SJCRH30 (cell line): ENCODE measurements around the gene SBK1. TPM values are rescaled to one million over a fixed set of nuclear protein-coding genes. Genes with fewer than 3 reads are reported as not detected.

Experiments used
- DNase-seq, 2 experiments: peaks; one replicate each; pipeline ENCODE4 v3.0.0-alpha.2; 2015 to 2020
- H3K27ac ChIP-seq: fragments of 250-450 bp; sonication (Bioruptor Pico); 2 replicates; pipeline ENCODE4 v1.5.1; 2020; ENCODE audit warnings: mild to moderate bottlenecking, moderate library complexity
- H3K27me3 ChIP-seq: fragments of 250-450 bp; sonication (Bioruptor Pico); 2 replicates; pipeline ENCODE4 v1.5.1; 2020; ENCODE audit warnings: mild to moderate bottlenecking, moderate library complexity
- H3K36me3 ChIP-seq: fragments of 250-450 bp; sonication (Bioruptor Pico); 2 replicates; pipeline ENCODE4 v1.5.1; 2020; ENCODE audit warnings: mild to moderate bottlenecking, moderate library complexity
- H3K4me1 ChIP-seq: fragments of 250-450 bp; sonication (Bioruptor Pico); 2 replicates; pipeline ENCODE4 v1.5.1; 2020; ENCODE audit warnings: mild to moderate bottlenecking, moderate library complexity
- H3K4me3 ChIP-seq: fragments of 250-450 bp; sonication (Bioruptor Pico); 2 replicates; pipeline ENCODE4 v1.5.1; 2020; ENCODE audit warnings: mild to moderate bottlenecking, moderate library complexity
- H3K9me3 ChIP-seq: fragments of 250-450 bp; sonication (Bioruptor Pico); replicated peaks from 2 replicates; pipeline ENCODE4 v1.5.1; 2020; ENCODE audit warnings: mild to moderate bottlenecking, moderate library complexity
- total RNA-seq: library from RNA; depleted of rRNA; stranded (reverse); fragments of >200 nt; shearing (Covaris generic); gene quantifications from 2 replicates; pipeline ENCODE4 v1.2.3, GENCODE V29; 2014

SBK1 gene
- total RNA-seq, 1 experiment from 2014 or later, result 0.59 TPM

GRCh38 chr16:28292731-28293600 is 641 bp downstream of the SBK1 start:
- Histone ChIP-seq H3K27me3 (no peaks in the 10 kb centered on the region), H3K36me3 (no peaks in the 10 kb centered on the region), H3K9me3 (no peaks in the 10 kb centered on the region), H3K27ac (no peak overlapping the region), H3K4me3 (peak overlapping the region; percentile 60), H3K4me1 (no peaks in the 10 kb centered on the region)
- no peak for DNase-seq

- H3K4me3 ChIP-seq, result no peak overlapping the region
- H3K4me1 ChIP-seq, result no peaks in the 10 kb centered on the region
- no peaks in the 10 kb centered on the region for H3K36me3 ChIP-seq
- H3K27me3 ChIP-seq, result no peaks in the 10 kb centered on the region
- H3K9me3 ChIP-seq, result no peaks in the 10 kb centered on the region
- H3K27ac ChIP-seq, result no peak overlapping the region
- no peak for DNase-seq
Observed at GRCh38 chr16:28293601-28293960, 1.3 kb downstream of the SBK1 start.

- H3K4me1 ChIP-seq, result no peaks in the 10 kb centered on the region
- no peaks in the 10 kb centered on the region for H3K27me3 ChIP-seq
- H3K27ac ChIP-seq, result no peak overlapping the region
- H3K4me3 ChIP-seq, result no peak overlapping the region
- DNase-seq, result no peak
- no peaks in the 10 kb centered on the region for H3K9me3 ChIP-seq
- no peaks in the 10 kb centered on the region for H3K36me3 ChIP-seq
Observed at GRCh38 chr16:28294201-28294600, 1.9 kb downstream of the SBK1 start.

GRCh38 chr16:28295276-28295675 is 3.0 kb downstream of the SBK1 start:
- H3K27me3 ChIP-seq, result no peaks in the 10 kb centered on the region
- DNase-seq, result no peak
- no peaks in the 10 kb centered on the region for H3K36me3 ChIP-seq
- no peak overlapping the region for H3K4me3 ChIP-seq
- no peaks in the 10 kb centered on the region for H3K4me1 ChIP-seq
- H3K9me3 ChIP-seq, result no peaks in the 10 kb centered on the region
- no peak overlapping the region for H3K27ac ChIP-seq

- Histone ChIP-seq H3K27ac (no peak overlapping the region), H3K36me3 (no peaks in the 10 kb centered on the region), H3K27me3 (no peaks in the 10 kb centered on the region), H3K9me3 (no peaks in the 10 kb centered on the region), H3K4me3 (no peak overlapping the region), H3K4me1 (no peaks in the 10 kb centered on the region)
- no peak for DNase-seq
Observed at GRCh38 chr16:28297308-28297707, 5.0 kb downstream of the SBK1 start.

- Histone ChIP-seq H3K27me3 (no peaks in the 10 kb centered on the region), H3K27ac (no peak overlapping the region), H3K4me3 (no peak overlapping the region), H3K36me3 (no peaks in the 10 kb centered on the region), H3K4me1 (no peaks in the 10 kb centered on the region), H3K9me3 (no peaks in the 10 kb centered on the region)
- no peak for DNase-seq
Observed at GRCh38 chr16:28297784-28298510, 5.6 kb downstream of the SBK1 start.

- H3K27ac ChIP-seq, result no peak overlapping the region
- DNase-seq, result no peak
- no peaks in the 10 kb centered on the region for H3K9me3 ChIP-seq
- H3K4me1 ChIP-seq, result no peaks in the 10 kb centered on the region
- H3K27me3 ChIP-seq, result no peaks in the 10 kb centered on the region
- no peaks in the 10 kb centered on the region for H3K36me3 ChIP-seq
- no peak overlapping the region for H3K4me3 ChIP-seq
Observed at GRCh38 chr16:28298511-28298878, 6.2 kb downstream of the SBK1 start.

GRCh38 chr16:28300327-28300726 is 8.0 kb downstream of the SBK1 start:
- H3K4me3 ChIP-seq, result no peak overlapping the region
- no peak for DNase-seq
- no peaks in the 10 kb centered on the region for H3K27me3 ChIP-seq
- H3K36me3 ChIP-seq, result no peaks in the 10 kb centered on the region
- no peaks in the 10 kb centered on the region for H3K4me1 ChIP-seq
- no peaks in the 10 kb centered on the region for H3K9me3 ChIP-seq
- H3K27ac ChIP-seq, result no peak overlapping the region

- no peak for DNase-seq
Observed at GRCh38 chr16:28301154-28301553, 8.8 kb downstream of the SBK1 start.

GRCh38 chr16:28301620-28302019 is 9.3 kb downstream of the SBK1 start:
- no peaks in the 10 kb centered on the region for H3K27me3 ChIP-seq
- H3K27ac ChIP-seq, result no peak overlapping the region
- H3K4me1 ChIP-seq, result no peaks in the 10 kb centered on the region
- no peaks in the 10 kb centered on the region for H3K36me3 ChIP-seq
- H3K4me3 ChIP-seq, result no peak overlapping the region
- no peaks in the 10 kb centered on the region for H3K9me3 ChIP-seq
- no peak for DNase-seq

More at GRCh38 chr16:28301154-28301553, 8.8 kb downstream of the SBK1 start:
- Histone ChIP-seq H3K27me3 (no peaks in the 10 kb centered on the region), H3K36me3 (no peaks in the 10 kb centered on the region), H3K9me3 (no peaks in the 10 kb centered on the region), H3K4me1 (no peaks in the 10 kb centered on the region), H3K4me3 (no peak overlapping the region), H3K27ac (no peak overlapping the region)

GRCh38 chr16:28303132-28303531 is 10.8 kb downstream of the SBK1 start:
- DNase-seq, result no peak
- no peaks in the 10 kb centered on the region for H3K4me1 ChIP-seq
- no peak overlapping the region for H3K4me3 ChIP-seq
- H3K27ac ChIP-seq, result no peak overlapping the region
- H3K27me3 ChIP-seq, result no peaks in the 10 kb centered on the region
- H3K9me3 ChIP-seq, result no peaks in the 10 kb centered on the region
- no peaks in the 10 kb centered on the region for H3K36me3 ChIP-seq

- Histone ChIP-seq H3K27me3 (no peaks in the 10 kb centered on the region), H3K36me3 (no peaks in the 10 kb centered on the region), H3K9me3 (no peaks in the 10 kb centered on the region), H3K27ac (no peak overlapping the region), H3K4me3 (no peak overlapping the region), H3K4me1 (no peaks in the 10 kb centered on the region)
- peak; percentile 60 to 68 for DNase-seq
Observed at GRCh38 chr16:28304214-28304613, 11.9 kb downstream of the SBK1 start.

- no peak overlapping the region for H3K4me3 ChIP-seq
- no peak overlapping the region for H3K27ac ChIP-seq
- no peak for DNase-seq
- no peaks in the 10 kb centered on the region for H3K4me1 ChIP-seq
- H3K9me3 ChIP-seq, result no peaks in the 10 kb centered on the region
- no peaks in the 10 kb centered on the region for H3K27me3 ChIP-seq
- H3K36me3 ChIP-seq, result no peaks in the 10 kb centered on the region
Observed at GRCh38 chr16:28307936-28308335, 15.6 kb downstream of the SBK1 start.

- H3K9me3 ChIP-seq, result no peaks in the 10 kb centered on the region
- H3K4me1 ChIP-seq, result no peaks in the 10 kb centered on the region
- no peak for DNase-seq
- no peaks in the 10 kb centered on the region for H3K27me3 ChIP-seq
- H3K36me3 ChIP-seq, result no peaks in the 10 kb centered on the region
- H3K27ac ChIP-seq, result no peak overlapping the region
- no peak overlapping the region for H3K4me3 ChIP-seq
Observed at GRCh38 chr16:28308794-28309584, 16.7 kb downstream of the SBK1 start.

GRCh38 chr16:28309811-28310311 is 17.5 kb downstream of the SBK1 start:
- no peak overlapping the region for H3K4me3 ChIP-seq
- DNase-seq, result no peak
- no peaks in the 10 kb centered on the region for H3K36me3 ChIP-seq
- H3K9me3 ChIP-seq, result no peaks in the 10 kb centered on the region
- H3K27ac ChIP-seq, result no peak overlapping the region
- no peaks in the 10 kb centered on the region for H3K4me1 ChIP-seq
- H3K27me3 ChIP-seq, result no peaks in the 10 kb centered on the region
